GM21786 (cell line): ENCODE results near the gene GLO1.

Experiments
- ATAC-seq: cut with Tn5 transposase; IDR thresholded peaks from one replicate; pipeline ENCODE4 v1.9.1; 2021; ENCODE audit not compliant: unreplicated experiment

The GLO1 gene

DNA sequence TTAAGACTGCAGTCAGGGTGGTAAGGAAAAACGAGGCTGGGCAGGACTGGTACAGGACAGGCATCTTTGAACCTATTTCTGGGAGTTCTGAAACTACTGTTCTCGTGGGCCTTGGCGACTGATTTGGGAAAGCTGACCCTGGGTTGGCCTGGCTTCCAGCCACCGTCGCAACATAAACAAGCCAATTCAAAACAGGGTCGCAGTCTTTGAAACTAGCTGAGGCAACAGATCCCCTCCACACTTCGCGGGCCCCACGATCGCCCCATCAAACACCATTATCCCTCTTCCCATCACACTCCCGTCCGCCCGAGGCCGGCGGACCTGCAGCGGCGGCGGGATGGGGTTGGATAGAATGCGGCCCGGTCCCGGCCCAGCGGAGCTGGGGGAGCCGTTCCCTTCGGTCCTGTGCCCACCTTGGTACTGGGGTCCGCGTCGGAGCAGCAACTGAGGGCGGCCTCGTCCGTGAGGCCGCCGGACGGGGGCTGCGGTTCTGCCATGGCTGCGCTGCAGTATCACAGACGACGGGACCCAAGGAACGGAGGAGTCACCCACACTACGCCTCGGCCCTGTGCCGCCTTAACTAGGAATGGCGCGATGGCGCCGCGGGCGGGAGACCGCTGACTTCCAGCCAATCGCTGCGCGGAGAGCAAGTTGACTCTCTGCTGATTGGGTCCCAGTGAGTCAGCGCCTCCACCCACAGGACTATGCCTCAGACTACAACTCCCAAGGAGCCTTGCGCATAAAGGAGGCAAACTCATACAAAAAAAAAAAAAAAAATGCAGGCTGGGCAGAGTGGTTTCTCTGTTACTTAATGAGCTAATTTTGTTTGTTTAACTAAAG is at the start of gene GLO1:
Gene GLO1 (minus strand): TSS at position 588 of the 840 bp plus-strand sequence. CDS start 91 bp downstream, at position 497.
- peak; percentile 99 for ATAC-seq

DNA sequence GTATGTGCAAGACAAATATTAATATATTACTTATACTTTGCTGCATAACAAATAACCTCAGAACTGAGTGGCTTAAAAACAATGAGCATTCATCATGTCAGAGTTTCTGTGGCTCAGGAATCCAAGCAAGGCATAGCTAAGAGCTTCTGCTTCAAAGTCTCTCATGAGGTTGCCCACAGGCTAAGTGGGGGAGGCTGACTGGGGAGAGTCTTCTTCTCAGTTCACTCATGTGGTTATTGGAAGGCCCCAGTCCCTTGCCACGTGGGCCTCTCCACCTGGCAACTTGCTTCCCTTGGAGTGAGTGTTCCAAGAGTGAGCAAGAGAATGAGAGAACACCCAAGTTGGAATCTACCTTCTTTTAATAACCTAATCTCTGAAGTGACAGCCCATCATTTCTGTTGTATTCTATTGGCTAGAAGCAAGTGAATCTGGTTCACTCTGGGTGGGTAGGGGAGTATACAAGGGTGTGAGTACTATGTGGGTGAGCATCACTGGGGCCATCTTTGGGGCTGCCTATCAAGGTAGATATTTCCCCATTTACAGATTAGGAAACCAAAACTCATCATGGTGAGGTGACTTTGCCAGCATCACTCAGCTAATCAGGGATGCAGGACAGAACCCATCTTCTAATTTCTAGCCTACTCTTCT is 48.1 kb upstream of the GLO1 start:
- ATAC-seq = no peak

DNA sequence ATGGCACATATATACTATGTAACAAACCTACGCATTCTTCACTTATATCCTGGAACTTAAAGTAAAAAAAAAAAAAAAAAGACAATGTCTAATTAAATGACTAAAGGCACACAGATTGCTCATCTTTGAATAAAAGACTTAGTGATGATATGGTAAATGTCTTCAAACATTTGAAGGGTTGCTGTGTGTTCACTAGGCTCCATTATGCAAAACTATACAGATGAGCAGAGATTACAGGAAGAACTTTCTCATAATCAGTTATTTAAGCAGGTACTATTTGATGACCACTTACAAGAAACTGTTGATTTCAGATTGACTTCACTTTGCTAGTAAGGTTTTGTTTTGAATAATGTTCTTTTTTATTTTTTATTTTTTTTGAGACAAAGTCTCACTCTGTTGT is 46.5 kb upstream of the GLO1 start:
- no peak for ATAC-seq

DNA sequence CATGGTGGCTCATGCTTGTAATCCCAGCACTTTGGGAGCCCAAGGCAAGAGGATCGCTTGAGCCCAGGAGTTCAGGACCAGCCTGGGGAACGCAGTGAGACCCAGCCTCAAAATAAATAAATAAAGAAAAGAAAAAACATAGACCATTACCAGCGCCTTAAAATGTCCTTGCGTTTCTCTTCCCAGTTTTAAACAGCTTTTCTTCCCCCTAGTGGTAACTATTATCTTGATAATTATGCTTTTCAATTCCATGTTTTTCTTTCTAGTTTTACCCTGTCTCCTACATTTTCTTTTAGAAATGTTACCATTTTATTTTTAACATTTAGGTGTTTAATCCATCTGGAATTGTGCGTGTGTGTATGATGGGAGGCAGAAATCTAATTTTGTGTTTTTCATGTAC is 36.6 kb upstream of the GLO1 start:
- ATAC-seq = no peak

DNA sequence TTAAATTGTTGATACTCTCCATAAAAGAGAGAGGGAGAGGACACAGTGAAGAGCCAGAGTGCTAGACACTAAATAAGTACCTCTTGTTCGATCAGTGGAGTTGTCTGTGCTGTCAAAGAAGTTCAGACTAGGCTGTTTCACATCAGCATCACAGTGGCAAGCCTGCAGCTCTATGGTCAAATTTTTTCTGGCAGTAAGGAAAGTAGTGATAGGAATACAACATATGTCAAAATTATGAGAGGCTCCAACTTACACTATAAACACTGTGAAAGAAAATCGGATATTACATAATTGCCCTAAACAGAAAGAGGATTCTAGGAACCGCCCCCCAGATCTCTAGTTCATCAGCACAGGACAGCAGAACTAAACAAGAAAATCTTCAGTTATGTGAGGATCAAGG is 35.3 kb upstream of the GLO1 start:
- no peak for ATAC-seq

DNA sequence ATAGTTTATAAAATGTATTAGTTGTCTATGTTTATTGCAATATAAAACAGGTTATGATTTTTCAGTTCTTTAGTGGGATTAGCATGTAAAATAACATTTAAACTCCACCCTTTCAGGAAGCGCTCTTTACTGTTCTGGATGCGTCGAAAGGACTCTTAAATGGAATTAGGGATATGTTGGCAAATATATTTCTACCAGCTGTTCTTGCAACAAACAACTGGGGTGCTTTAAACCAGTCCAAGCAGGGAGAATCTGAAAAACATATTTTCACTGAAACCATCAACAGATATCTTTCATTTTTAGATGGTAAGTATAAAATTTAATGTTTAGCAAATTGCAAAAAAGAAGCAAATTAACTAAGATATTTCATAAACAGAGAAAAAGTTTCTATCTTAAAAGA is 34.0 kb upstream of the GLO1 start:
- no peak for ATAC-seq

DNA sequence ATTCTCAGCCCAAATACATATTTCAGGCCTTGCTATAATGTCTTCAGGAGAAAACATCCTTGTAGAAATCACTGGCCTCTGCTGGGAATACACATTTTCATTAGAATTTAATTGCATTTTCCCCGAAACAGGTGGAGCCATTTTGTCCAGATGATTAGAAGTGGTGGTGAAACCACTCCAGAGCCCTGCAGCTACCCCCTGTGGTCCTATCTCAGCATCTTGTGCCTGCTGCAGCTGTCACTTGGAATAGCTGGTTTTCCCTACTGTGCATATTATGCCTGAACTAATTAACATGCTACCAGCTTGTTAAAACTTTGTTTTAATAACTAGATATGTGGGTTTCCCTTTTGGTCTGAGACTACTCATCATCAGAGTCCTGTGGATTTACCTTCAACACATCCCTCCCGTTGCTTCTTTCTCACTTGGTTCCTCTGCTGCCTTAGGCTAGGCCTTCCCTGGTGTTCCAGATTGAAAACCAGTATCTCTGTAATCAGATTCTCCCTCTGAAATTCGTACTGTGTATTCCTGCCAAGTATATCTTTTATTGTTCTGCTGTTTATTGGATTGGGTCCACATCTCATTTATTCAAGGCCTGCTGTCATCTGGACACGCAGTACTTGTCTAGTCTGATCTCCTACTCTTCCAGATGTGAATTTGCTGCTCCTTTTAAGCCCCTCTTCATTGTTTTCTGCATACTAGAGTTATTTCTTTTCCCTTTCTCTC is 27.4 kb upstream of the GLO1 start:
- no peak for ATAC-seq

DNA sequence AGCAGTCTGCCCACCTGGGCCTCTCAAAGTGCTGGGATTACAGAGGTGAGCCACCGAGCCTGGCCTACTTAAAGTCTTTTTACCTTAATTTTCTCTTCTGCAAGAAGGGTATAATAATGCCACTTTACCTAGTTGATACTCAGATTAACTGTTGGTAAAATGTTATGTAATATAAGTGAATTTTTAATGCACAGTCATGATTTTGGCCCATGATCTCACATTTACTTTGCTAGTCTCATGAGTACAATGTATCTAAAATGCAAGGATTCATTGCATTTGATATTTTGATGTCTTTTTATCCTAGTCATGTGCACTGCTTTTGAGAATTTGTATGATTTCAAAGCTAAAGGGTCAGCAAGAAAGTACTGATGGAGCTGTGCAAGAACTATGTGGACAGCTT is 25.3 kb upstream of the GLO1 start:
- no peak for ATAC-seq

DNA sequence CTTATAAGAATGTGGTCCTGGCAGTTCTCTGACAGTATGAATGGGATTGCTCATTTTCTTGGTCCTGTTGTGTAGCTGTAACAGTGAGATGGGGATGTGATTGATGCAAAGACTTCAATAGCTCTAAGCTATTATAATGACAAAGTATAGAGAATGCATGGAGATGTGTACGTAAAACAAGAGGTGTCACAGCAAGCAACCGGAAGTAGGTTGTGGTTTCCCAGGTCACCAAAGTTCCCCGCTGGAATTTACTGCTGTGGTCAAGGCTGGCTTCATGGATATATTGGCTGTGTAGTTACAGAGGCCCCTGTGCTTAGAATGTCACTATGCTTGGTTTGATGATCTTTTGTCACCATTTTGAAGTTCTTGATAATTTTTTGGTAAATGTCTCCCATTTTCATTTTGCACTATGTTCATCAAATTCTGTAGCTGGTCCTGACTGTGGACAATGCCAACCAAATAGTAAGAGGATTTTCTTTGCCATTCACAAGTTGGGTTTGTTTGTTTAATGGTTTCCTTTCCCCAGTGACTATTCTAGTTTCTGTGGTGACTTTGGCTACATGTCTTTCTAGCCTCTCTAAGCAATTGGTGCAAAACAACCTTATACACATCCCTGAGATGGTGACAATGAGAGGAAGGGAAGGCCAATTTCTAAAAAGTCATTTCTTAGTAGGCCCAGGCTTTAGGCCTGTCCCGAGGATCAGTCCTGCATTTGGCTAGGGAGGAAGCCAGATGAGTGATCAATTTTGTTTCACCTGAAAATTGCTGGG is 22.7 kb upstream of the GLO1 start:
- ATAC-seq = no peak

DNA sequence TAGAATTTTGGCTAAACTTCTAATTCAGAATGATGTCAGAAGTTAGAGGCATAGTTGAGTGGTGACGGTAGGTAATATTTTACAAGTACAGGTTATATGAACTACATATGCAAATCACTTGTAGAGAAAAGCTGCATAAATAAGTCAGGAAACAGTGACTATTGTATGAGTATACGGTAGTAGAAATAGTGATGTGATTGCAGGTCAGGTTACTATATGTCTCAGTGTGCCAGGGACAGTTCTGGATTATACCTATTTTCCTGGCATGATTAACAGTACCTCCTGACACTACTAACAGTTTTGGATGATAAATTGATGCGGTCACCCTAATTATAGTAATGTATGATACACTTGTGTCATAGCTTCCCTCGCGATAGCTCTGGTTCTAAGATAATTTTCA is 21.4 kb upstream of the GLO1 start:
- ATAC-seq = no peak

DNA sequence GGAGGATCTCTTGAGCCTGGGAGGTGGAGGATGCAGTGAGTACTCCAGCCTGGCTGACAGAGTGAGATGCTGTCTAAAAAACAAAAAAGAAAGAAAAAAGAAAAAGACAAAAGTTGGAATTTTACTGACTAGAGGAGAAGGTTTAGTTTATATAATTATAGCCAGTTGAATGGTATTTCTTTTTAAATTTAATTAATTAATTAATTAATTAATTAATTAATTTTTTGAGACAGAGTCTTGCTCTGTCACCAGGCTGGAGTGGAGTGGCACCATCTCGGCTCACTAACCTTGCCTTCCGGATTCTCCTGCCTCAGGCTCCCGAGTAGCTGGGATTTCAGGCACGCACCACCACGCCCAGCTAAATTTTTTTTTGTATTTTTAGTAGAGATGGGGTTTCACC is 20.8 kb upstream of the GLO1 start:
- no peak for ATAC-seq

DNA sequence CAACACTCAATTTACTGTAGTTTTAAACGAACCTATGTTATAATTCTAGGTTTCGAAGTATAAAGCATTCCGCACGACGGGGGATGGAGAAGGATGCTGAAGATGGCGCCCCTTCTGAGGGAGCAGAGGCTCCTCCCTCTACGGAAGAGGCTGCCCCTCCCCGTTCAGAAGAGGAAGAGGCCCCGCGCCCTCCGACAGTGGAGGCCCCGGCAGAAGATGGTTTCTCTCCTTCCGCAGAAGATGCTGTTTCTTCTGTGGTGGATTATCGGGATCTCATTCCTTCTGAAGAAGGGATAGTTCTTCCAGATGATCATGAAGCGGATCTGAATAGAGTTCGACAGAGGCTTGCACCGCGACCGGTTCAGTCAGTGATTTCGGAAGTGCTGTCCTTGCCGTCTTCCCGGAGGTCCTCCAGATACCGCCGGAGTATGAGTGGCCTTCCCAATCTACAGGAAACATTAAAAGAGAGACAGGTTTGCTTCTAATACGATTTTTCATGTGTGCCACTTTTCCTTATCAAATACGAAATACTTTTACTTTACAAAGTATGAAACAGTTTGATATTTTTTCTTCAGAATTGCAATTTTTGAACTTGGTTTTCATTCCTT is 19.9 kb upstream of the GLO1 start:
- ATAC-seq = no peak

DNA sequence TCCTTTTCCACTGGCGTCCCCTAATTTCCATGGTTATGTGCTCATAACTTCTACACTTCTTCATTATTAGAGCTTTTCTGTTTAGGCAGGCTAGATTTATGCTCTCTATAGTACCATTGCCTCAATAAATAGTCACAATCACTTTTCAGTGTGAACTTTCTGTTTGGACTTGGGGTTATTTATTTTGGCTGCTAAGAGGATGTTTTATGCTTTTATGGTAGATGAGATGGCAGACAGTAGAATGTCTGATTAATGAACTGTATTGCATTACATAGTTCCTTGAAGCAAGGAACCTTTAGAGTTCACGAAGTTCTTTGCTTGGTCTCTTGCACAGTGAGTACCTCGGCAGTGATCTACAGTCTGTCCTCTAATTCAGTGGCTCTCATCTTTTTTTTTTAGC is 19.1 kb upstream of the GLO1 start:
- ATAC-seq = no peak

DNA sequence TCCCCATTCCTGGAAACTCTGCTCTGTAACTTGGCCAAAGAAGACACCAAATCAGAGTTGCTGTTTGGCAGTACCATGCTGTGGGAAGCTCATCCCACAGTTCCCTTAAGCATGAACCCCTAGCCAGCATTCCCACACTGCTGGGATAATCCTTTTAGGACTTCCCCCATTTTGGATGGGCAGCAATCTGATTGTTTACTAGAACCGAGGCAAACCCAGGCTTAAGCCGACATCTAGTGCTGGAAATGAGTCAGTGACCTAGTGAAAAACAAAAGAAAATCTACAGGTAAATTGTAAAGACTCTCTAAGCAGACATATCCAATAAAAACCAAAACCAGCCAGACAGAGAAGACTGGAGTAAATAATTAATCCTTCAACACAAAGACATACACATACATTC is 17.4 kb upstream of the GLO1 start:
- ATAC-seq = no peak

DNA sequence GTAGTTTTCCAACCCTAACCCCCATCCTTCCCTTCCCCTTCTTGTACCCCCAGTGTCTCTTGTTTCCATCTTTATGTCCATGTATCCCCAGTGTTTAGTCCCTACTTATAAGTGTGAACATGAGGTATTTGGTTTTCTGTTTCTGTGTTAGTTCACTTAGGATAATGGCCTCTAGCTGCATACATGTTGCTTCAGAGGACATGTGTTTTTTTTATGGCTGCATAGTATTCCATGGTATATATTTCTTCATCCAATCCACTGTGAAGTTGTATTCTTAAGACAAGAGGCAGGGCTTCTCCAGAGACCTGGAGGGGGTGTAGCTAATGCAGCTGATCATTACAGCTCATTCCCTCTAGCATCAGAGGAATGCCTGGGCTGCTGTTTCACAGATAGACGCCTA is 16.4 kb upstream of the GLO1 start:
- ATAC-seq = no peak

DNA sequence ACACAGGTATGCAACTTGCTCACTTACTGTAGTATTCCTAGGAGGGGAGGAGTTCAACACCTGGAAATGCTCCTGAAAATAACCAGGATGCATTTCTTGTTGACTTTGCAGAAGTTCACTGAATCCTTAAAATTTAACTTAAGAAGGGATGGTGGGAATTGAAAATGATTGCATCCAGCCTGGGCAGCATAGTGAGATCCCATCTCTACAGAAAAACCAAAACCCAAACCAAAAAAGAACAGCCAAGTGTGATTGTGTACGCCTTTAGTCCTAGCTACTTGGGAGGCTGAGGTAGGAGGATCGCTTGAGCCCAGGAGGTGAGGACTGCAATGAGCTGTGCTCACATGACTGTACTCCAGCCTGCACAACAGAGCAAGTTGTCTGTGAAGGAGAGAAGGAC is 13.9 kb upstream of the GLO1 start:
- ATAC-seq = no peak

DNA sequence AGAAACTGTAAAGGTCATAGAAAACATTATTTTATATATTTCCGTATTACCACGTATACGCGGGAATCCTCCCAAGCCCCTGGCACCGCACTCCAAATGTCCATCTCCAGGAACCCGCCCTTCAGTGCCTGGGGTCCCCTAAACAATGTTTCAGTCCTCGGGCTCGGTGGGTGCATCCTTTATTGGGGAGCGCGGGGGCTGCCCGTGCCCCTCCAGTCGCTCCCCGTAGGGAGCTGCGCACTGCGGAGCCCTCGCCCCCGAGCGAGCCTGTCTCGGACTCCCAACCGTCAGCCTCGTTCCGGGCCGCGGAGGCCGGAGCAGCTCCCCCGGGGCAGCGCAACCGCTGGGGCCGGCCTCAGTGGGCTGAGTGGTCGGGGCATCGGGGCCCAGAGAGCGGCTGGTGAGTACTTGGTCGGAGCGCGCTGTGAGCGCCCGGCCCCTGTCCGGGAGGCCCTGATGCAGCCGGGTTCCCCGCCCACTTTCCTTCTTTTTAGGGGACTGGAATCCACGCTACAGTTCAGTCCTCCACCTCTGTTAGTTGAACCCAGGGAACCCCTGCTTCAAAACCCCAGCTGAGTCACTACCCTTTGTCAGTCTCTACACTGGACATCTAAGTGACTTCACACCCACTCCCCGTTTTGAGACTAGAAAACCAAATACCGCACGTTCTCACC is 12.2 kb upstream of the GLO1 start, which contains the start of gene DNAH8:
Gene DNAH8 (plus strand): TSS at position 296 of the 674 bp plus-strand sequence. CDS start 7,499 bp downstream, outside the sequence.
- ATAC-seq = no peak

DNA sequence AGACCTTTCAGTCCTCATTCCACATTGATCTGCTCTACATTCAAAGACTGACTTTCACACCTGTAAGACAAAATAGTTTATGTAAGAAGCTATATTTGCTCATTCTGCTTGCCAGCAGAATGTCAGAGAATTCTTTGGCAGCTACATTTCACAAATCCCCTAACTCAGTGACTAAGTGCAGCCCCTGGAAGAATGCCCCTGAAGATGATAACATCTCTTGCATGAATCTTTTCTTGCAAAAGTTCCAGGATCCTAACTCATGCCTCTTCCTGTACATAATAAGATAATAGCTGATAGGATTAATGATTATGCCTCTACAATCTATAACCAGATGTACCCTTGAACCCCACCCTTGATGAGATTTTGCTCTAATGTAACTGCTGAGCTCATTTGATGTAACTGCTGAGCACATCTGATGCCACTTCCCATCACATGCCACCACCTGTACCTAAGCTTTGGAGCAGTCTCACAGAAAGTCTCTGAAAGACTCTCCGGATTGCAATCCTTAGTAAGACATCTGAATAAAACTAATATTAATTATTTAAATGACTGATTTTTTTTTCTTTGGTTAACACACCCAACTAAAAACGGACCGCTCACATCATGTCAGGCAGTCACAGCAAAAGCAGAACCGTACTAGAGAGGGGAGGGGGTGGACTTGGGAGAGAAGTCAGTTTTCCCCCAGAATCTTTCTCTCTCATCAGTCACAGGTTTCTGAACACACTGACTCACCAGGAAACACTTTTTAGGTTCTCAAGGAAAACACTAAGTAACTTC is 11.5 kb upstream of the GLO1 start:
- ATAC-seq = no peak

DNA sequence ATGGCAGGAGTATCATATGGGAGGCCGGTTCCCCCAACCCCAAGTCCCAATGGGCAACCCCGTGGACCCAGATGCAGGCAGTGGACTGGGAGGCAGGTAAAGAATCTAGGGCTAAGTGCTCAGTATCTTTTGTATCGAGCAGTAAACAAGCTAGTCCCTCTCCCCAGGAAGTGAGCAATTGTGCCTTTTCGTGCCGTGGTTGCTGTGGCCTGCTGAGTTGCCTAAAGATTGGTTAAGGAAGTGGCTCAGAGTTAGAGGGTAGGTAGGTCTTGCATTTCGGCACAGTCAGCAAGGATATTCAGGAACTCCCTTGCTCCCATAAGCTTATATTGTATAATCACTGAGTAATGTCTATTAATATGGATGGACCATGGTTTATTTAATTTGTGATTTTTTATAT is 10.9 kb upstream of the GLO1 start:
- ATAC-seq = no peak
